ENCODE results near the gene CHD6. TPM values are rescaled to one million over a fixed set of nuclear protein-coding genes. Genes with fewer than 3 reads are reported as not detected.

Gene CHD6
- total RNA-seq, 6 donors from 2014 or later = 25.4 to 62.9 (median 35.3) TPM

- ATAC-seq (ENCODE audit: low FRiP score in 2 of 2) = no peak
- H3K36me3 ChIP-seq = peaks cover 0 to 28% (median 4%) of the 10 kb centered on the region in 4 donors
- TF ChIP-seq POLR2AphosphoS5 (IDR thresholded peaks at IDR 0.05) (no peak), EP300 (IDR thresholded peaks at IDR 0.05) (no peak), CTCF (IDR thresholded peaks at IDR 0.05) (no peak), POLR2A (IDR thresholded peaks at IDR 0.05) (no peak)
- no peak overlapping the region for H3K4me3 ChIP-seq
- no peaks in the 10 kb centered on the region for H3K9me3 ChIP-seq
- no peaks in the 10 kb centered on the region for H3K27me3 ChIP-seq
- DNase-seq = no peak
- H3K4me1 ChIP-seq = peaks cover 11 to 19% (median 17%) of the 10 kb centered on the region in 4 donors
- WGBS, 2 donors = 100% methylated on average over 1 of the region's 1 CpG
- no peak overlapping the region for H3K27ac ChIP-seq
Observed at GRCh38 chr20:41478026-41478425, 140.2 kb downstream of the CHD6 start.

- Histone ChIP-seq H3K4me3 (no peak overlapping the region), H3K36me3 (peaks cover 0 to 38% (median 3%) of the 10 kb centered on the region in 4 donors), H3K27me3 (no peaks in the 10 kb centered on the region), H3K4me1 (peaks cover 11 to 19% (median 17%) of the 10 kb centered on the region in 4 donors), H3K9me3 (no peaks in the 10 kb centered on the region), H3K27ac (no peak overlapping the region)
- DNase-seq = no peak
- TF ChIP-seq POLR2AphosphoS5 (IDR thresholded peaks at IDR 0.05) = no peak
- TF ChIP-seq EP300 (IDR thresholded peaks at IDR 0.05) = no peak
- ATAC-seq (ENCODE audit: low FRiP score in 2 of 2) = no peak
- WGBS, 2 donors = 87 to 92% methylated on average over 1 of the region's 1 CpG
Observed at GRCh38 chr20:41476446-41476845, 141.7 kb downstream of the CHD6 start.

GRCh38 chr20:41476013-41476441 is 142.2 kb downstream of the CHD6 start:
- peaks cover 11 to 19% (median 17%) of the 10 kb centered on the region in 4 donors for H3K4me1 ChIP-seq
- peak in 1 of 2 donors; percentile 56 for ATAC-seq (ENCODE audit: low FRiP score in 2 of 2)
- H3K27ac ChIP-seq = peak overlapping the region in 1 of 4 donors; percentile 19
- TF ChIP-seq EP300 (IDR thresholded peaks at IDR 0.05) = no peak
- no peak for TF ChIP-seq CTCF (IDR thresholded peaks at IDR 0.05)
- no peak for TF ChIP-seq POLR2AphosphoS5 (IDR thresholded peaks at IDR 0.05)
- TF ChIP-seq POLR2A (IDR thresholded peaks at IDR 0.05) = no peak
- no peaks in the 10 kb centered on the region for H3K9me3 ChIP-seq
- DNase-seq = no peak
- H3K36me3 ChIP-seq = peaks cover 0 to 41% (median 3%) of the 10 kb centered on the region in 4 donors
- H3K27me3 ChIP-seq = no peaks in the 10 kb centered on the region
- no peak overlapping the region for H3K4me3 ChIP-seq

- H3K9me3 ChIP-seq = no peaks in the 10 kb centered on the region
- H3K27ac ChIP-seq = peak overlapping the region in 1 of 4 donors; percentile 19
- H3K27me3 ChIP-seq = no peaks in the 10 kb centered on the region
- 64 to 74% methylated on average over 1 of the region's 1 CpG for WGBS, 2 donors
- peaks cover 11 to 19% (median 17%) of the 10 kb centered on the region in 4 donors for H3K4me1 ChIP-seq
- ATAC-seq (ENCODE audit: low FRiP score in 2 of 2) = no peak
- no peak overlapping the region for H3K4me3 ChIP-seq
- DNase-seq = no peak
- H3K36me3 ChIP-seq = peaks cover 0 to 46% (median 5%) of the 10 kb centered on the region in 4 donors
- TF ChIP-seq EP300 (IDR thresholded peaks at IDR 0.05) (no peak), CTCF (IDR thresholded peaks at IDR 0.05) (no peak), POLR2A (IDR thresholded peaks at IDR 0.05) (no peak), POLR2AphosphoS5 (IDR thresholded peaks at IDR 0.05) (no peak)
Observed at GRCh38 chr20:41475503-41475902, 142.7 kb downstream of the CHD6 start.

- peak overlapping the region in 1 of 4 donors; percentile 23 for H3K27ac ChIP-seq
- H3K27me3 ChIP-seq = no peaks in the 10 kb centered on the region
- WGBS, 2 donors = 82% methylated on average over 7 of the region's 7 CpGs
- no peaks in the 10 kb centered on the region for H3K9me3 ChIP-seq
- ATAC-seq (ENCODE audit: low FRiP score in 2 of 2) (no peak), DNase-seq (no peak)
- peaks cover 0 to 63% (median 13%) of the 10 kb centered on the region in 4 donors for H3K36me3 ChIP-seq
- TF ChIP-seq POLR2A (IDR thresholded peaks at IDR 0.05) = no peak
- no peak for TF ChIP-seq EP300 (IDR thresholded peaks at IDR 0.05)
- TF ChIP-seq POLR2AphosphoS5 (IDR thresholded peaks at IDR 0.05) = no peak
- no peak for TF ChIP-seq CTCF (IDR thresholded peaks at IDR 0.05)
- no peak overlapping the region for H3K4me3 ChIP-seq
- H3K4me1 ChIP-seq = peaks cover 2 to 4% (median 2%) of the 10 kb centered on the region in 4 donors
Observed at GRCh38 chr20:41470362-41471095, 147.6 kb downstream of the CHD6 start.

All from upper lobe of left lung (tissue), 6 donors.